Glutamatergic neuron (in vitro differentiated cells): Measurements from ENCODE around the gene FAF1. TPM values are rescaled to one million over a fixed set of nuclear protein-coding genes. Genes with fewer than 3 reads are reported as not detected.

Experiments
- DNase-seq: peaks from one replicate; pipeline ENCODE4 v3.0.0; 2022
- H3K27ac Mint-ChIP-seq: one replicate; pipeline ENCODE4 v1.8.0; 2020; ENCODE audit warnings: mild to moderate bottlenecking, mixed read lengths, inconsistent platforms; ENCODE audit not compliant: unreplicated experiment
- H3K27me3 Mint-ChIP-seq: one replicate; pipeline ENCODE4 v1.8.0; 2020; ENCODE audit warnings: mild to moderate bottlenecking, moderate library complexity, mixed read lengths, inconsistent platforms; ENCODE audit not compliant: unreplicated experiment
- H3K36me3 Mint-ChIP-seq: one replicate; pipeline ENCODE4 v1.8.0; 2020; ENCODE audit warnings: mild to moderate bottlenecking, mixed read lengths, inconsistent platforms; ENCODE audit not compliant: unreplicated experiment
- H3K4me1 Mint-ChIP-seq: one replicate; pipeline ENCODE4 v1.8.0; 2020; ENCODE audit warnings: mild to moderate bottlenecking, low read depth, mixed read lengths, inconsistent platforms; ENCODE audit not compliant: unreplicated experiment
- H3K4me3 Mint-ChIP-seq: one replicate; pipeline ENCODE4 v1.8.0; 2020; ENCODE audit warnings: mild to moderate bottlenecking, mixed read lengths, inconsistent platforms; ENCODE audit not compliant: unreplicated experiment
- H3K9me3 Mint-ChIP-seq: one replicate; pipeline ENCODE4 v1.8.0; 2020; ENCODE audit warnings: mild to moderate bottlenecking, moderate library complexity, mixed read lengths, inconsistent platforms; ENCODE audit not compliant: unreplicated experiment
- total RNA-seq: library from RNA; stranded (reverse); fragmentation: NEBNext Ultra II Directional; extraction: Animal tissue kit (Norgen Biotek cat#: 25700); gene quantifications from one replicate; pipeline ENCODE4 v1.2.1, GENCODE V29; 2021; ENCODE audit not compliant: unreplicated experiment
- TF ChIP-seq, protein P1 (sequence below): fragments of 200-600 bp; sonication (generic); IDR thresholded peaks from one replicate; pipeline ENCODE4 v1.5.0; 2021; ENCODE audit not compliant: partially characterized antibody, unreplicated experiment

FAF1 gene
- total RNA-seq, 1 donor from 2014 or later = 57.3 TPM

DNA sequence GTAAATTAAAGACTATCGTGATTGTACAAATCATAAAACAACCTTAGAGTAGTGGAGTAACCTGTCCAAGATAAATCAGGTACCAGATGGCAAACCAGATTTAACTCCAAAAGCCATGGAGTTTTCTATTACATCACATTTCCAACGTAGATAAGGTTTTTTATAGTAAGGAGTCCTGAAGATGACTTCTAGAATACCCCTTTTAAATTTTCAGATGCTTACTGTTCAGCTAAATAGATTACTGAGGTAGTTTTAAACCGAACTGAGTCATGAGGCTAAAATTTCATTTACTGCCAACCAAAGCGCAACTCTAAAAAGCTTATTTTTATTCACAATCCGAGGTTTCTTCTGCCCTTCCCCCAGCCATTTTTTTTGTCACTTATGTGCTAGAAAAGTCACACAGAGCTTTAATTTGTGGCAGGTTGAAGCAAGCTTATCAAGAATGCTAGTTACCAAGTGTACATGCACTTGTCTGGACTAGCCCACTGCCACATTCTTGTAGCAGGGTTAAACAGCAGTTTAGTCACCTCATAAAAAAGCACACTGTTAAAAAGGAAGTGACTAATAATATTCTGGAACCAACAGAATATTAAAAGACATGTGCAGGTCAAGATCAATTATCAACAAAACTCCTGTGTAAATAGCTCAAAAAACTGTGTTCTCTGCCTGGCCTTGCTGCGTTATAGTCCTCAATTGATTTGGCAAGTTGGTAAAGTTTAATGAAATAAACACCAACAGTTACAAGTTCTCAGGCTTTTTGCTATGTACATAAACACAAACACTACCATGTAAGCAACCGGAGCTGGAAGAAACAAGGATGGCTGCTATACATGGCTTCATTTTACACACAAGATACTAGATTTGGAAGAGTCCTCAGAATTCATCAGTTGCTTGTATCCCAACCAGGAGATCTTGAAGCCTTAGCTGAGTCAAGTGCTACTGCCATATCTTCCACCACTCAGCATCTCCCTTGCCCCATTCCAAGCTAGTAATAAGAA lies 356.5 kb downstream of the FAF1 start:
- H3K27ac Mint-ChIP-seq = no peak overlapping the region

DNA sequence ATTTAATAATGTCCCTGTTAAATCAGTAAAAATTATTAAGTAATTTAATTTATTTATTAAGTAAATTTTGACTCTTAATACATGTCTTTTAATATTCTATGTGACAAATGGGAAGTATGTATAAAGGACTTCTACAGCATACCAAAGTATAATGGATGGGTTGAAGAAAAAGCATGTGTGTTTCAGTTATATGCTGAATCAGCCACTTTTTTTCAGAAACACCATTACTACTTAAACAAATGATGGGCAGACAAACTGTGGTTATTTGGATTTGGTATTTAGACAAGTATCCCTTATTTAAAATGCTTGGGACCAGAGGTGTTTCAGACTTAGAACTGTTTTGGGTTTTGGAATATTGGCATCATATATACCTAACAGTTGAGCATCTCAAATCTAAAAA lies 360.5 kb downstream of the FAF1 start:
- Mint-ChIP-seq H3K27me3 (peaks cover 2% of the 10 kb centered on the region), H3K36me3 (no peaks in the 10 kb centered on the region), H3K4me3 (no peak overlapping the region), H3K9me3 (no peaks in the 10 kb centered on the region), H3K4me1 (no peaks in the 10 kb centered on the region), H3K27ac (no peak overlapping the region)
- DNase-seq = no peak
- TF ChIP-seq, protein P1, sequence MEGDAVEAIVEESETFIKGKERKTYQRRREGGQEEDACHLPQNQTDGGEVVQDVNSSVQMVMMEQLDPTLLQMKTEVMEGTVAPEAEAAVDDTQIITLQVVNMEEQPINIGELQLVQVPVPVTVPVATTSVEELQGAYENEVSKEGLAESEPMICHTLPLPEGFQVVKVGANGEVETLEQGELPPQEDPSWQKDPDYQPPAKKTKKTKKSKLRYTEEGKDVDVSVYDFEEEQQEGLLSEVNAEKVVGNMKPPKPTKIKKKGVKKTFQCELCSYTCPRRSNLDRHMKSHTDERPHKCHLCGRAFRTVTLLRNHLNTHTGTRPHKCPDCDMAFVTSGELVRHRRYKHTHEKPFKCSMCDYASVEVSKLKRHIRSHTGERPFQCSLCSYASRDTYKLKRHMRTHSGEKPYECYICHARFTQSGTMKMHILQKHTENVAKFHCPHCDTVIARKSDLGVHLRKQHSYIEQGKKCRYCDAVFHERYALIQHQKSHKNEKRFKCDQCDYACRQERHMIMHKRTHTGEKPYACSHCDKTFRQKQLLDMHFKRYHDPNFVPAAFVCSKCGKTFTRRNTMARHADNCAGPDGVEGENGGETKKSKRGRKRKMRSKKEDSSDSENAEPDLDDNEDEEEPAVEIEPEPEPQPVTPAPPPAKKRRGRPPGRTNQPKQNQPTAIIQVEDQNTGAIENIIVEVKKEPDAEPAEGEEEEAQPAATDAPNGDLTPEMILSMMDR = no peak

More for the DNA sequence above, 356.5 kb downstream of the FAF1 start:
- no peak for DNase-seq
- H3K4me3 Mint-ChIP-seq = no peak overlapping the region
- no peaks in the 10 kb centered on the region for H3K27me3 Mint-ChIP-seq
- H3K4me1 Mint-ChIP-seq = no peaks in the 10 kb centered on the region
- no peaks in the 10 kb centered on the region for H3K36me3 Mint-ChIP-seq
- no peaks in the 10 kb centered on the region for H3K9me3 Mint-ChIP-seq
- TF ChIP-seq, protein P1 = no peak

GRCh38 chr1:50595874-50596273 lies 364.2 kb downstream of the FAF1 start:
- Mint-ChIP-seq H3K4me3 (no peak overlapping the region), H3K27ac (peak overlapping the region; percentile 26), H3K36me3 (no peaks in the 10 kb centered on the region), H3K9me3 (no peaks in the 10 kb centered on the region), H3K4me1 (no peaks in the 10 kb centered on the region), H3K27me3 (peaks cover 2% of the 10 kb centered on the region)
- TF ChIP-seq, protein P1 = no peak
- no peak for DNase-seq

DNA sequence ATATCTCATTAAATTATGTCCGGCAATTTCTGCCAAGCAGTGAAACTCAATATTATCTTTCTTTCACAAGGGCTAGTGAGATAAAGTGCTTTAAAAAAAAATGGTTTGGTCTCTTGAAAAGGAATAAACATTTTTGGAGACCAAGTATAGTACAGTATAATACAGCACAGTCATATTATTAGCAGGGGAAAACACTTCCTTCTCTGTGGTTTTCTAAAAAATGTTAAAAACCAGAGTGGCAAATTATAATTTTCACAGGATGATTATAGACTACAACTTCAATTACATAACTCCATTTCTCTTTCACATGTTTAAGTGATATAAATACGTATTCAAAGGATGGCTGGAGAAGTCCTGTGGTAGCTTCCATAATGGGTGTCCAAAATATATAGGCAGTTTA lies 366.6 kb downstream of the FAF1 start:
- DNase-seq = no peak
- no peaks in the 10 kb centered on the region for H3K36me3 Mint-ChIP-seq
- H3K4me1 Mint-ChIP-seq = no peaks in the 10 kb centered on the region
- TF ChIP-seq, protein P1 = no peak
- no peak overlapping the region for H3K4me3 Mint-ChIP-seq
- H3K9me3 Mint-ChIP-seq = no peaks in the 10 kb centered on the region
- H3K27me3 Mint-ChIP-seq = peaks cover 2% of the 10 kb centered on the region
- H3K27ac Mint-ChIP-seq = no peak overlapping the region

DNA sequence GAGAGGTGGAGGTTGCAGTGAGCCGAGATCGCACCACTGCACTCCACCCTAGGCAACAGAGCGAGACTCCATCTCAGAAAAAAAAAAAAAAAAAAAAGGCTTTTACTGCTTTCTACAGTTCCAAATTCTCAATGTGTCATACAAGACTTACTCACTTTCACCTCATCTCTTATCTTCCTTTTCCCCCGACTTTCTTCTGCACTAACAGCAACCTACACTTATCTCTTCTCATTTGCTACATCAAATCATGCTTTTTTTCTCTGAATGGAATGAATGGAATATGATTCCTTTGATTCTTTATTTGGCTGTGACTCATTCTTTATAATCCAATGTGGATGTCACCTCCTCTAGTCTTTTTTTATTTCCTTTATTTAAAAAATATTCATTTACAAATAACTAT lies 368.5 kb downstream of the FAF1 start:
- H3K27ac Mint-ChIP-seq = no peak overlapping the region
- no peaks in the 10 kb centered on the region for H3K4me1 Mint-ChIP-seq
- DNase-seq = no peak
- H3K36me3 Mint-ChIP-seq = no peaks in the 10 kb centered on the region
- TF ChIP-seq, protein P1 = no peak
- no peaks in the 10 kb centered on the region for H3K9me3 Mint-ChIP-seq
- no peaks in the 10 kb centered on the region for H3K27me3 Mint-ChIP-seq
- no peak overlapping the region for H3K4me3 Mint-ChIP-seq
